Mucosa of descending colon (tissue), 3 donors: ENCODE measurements around the gene TMEM181. TPM values are rescaled to one million over a fixed set of nuclear protein-coding genes. Genes with fewer than 3 reads are reported as not detected.
"Not testable (repeated sequence)": the region's sequence is repeated elsewhere in the genome, so short reads cannot be mapped to it uniquely, and the experiment has no call there.

Experiments
- ATAC-seq: fragments of 200-7000 bp; cut with Tn5 transposase; one replicate; pipeline ENCODE4 v1.9.1; 2020; ENCODE audit warnings: mild to moderate bottlenecking, moderate library complexity
- DNase-seq, 3 donors: peaks; one replicate each; pipeline ENCODE4 v3.0.0-alpha.2; 2020
- H3K36me3 ChIP-seq: fragments of 200-600 bp; one replicate; pipeline ENCODE4 v1.8.0; 2021; ENCODE audit warnings: low read depth, mild to moderate bottlenecking
- H3K4me1 ChIP-seq: fragments of 200-600 bp; one replicate; pipeline ENCODE4 v1.8.0; 2021; ENCODE audit warnings: low read depth, mild to moderate bottlenecking
- H3K4me3 ChIP-seq: fragments of 200-600 bp; one replicate; pipeline ENCODE4 v1.8.0; 2021; ENCODE audit warnings: mild to moderate bottlenecking
- H3K9me3 ChIP-seq: fragments of 200-600 bp; one replicate; pipeline ENCODE4 v1.8.0; 2021; ENCODE audit warnings: mild to moderate bottlenecking
- intact Hi-C, 2 donors: fragments of 100-400 bp; cut with DNase I in 1 of 2; cut with micrococcal nuclease in 1 of 2; formaldehyde crosslinking; loops; one replicate each; pipeline versions ENCODE4 v1.11.0 to v1.11.1; 2022; cut with DNase I, micrococcal nuclease
- total RNA-seq, 3 donors: library from RNA; stranded (reverse); fragmentation: NEBNext Ultra II Directional in 2 of 3; extraction: Animal tissue kit (Norgen Biotek cat#: 25700) in 2 of 3; gene quantifications; one replicate each; pipeline versions ENCODE4 v1.2.1 to v1.2.4, GENCODE V29; 2021 to 2023
- TF ChIP-seq, protein P1 (sequence below): fragments of 200-600 bp; IDR thresholded peaks from one replicate; pipeline ENCODE4 v1.8.0; 2022; ENCODE audit warnings: antibody characterized with exemption, mild to moderate bottlenecking
- donor health status: DM: no; HTN: no; CAD: no; lungs with moderate emphysema.
- donor health status: DM: no; HTN: no; CAD: no.
- donor health status: DM: no; HTN: yes; CAD: no.

Gene TMEM181
- total RNA-seq, 3 donors from 2014 or later: 35.7 to 47.8 (median 39.4) TPM

GRCh38 chr6:158604048-158604406 lies 44.1 kb downstream of the TMEM181 start:
- no peak for ATAC-seq
- intact Hi-C loops: loop anchor here in 1 of 2 donors (10.0 kb wide), 1 partner anchor 379 kb away; no protein-coding TSS in a partner anchor
- H3K36me3 ChIP-seq: no peaks in the 10 kb centered on the region

GRCh38 chr6:158605266-158605878 lies 45.5 kb downstream of the TMEM181 start:
- intact Hi-C loops: loop anchor here in 1 of 2 donors (10.0 kb wide), 1 partner anchor 381 kb away; no protein-coding TSS in a partner anchor
- TF ChIP-seq, protein P1, sequence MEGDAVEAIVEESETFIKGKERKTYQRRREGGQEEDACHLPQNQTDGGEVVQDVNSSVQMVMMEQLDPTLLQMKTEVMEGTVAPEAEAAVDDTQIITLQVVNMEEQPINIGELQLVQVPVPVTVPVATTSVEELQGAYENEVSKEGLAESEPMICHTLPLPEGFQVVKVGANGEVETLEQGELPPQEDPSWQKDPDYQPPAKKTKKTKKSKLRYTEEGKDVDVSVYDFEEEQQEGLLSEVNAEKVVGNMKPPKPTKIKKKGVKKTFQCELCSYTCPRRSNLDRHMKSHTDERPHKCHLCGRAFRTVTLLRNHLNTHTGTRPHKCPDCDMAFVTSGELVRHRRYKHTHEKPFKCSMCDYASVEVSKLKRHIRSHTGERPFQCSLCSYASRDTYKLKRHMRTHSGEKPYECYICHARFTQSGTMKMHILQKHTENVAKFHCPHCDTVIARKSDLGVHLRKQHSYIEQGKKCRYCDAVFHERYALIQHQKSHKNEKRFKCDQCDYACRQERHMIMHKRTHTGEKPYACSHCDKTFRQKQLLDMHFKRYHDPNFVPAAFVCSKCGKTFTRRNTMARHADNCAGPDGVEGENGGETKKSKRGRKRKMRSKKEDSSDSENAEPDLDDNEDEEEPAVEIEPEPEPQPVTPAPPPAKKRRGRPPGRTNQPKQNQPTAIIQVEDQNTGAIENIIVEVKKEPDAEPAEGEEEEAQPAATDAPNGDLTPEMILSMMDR: peak; percentile 44
- Histone ChIP-seq H3K4me3 (no peak overlapping the region), H3K9me3 (no peaks in the 10 kb centered on the region), H3K4me1 (no peaks in the 10 kb centered on the region), H3K36me3 (no peaks in the 10 kb centered on the region)
- peak in 2 of 3 donors; percentile 41 to 86 for DNase-seq
- ATAC-seq: peak; percentile 95

More at GRCh38 chr6:158604048-158604406, 44.1 kb downstream of the TMEM181 start:
- DNase-seq: no peak
- TF ChIP-seq, protein P1: no peak
- H3K4me3 ChIP-seq: no peak overlapping the region
- no peaks in the 10 kb centered on the region for H3K4me1 ChIP-seq
- H3K9me3 ChIP-seq: no peaks in the 10 kb centered on the region

DNA sequence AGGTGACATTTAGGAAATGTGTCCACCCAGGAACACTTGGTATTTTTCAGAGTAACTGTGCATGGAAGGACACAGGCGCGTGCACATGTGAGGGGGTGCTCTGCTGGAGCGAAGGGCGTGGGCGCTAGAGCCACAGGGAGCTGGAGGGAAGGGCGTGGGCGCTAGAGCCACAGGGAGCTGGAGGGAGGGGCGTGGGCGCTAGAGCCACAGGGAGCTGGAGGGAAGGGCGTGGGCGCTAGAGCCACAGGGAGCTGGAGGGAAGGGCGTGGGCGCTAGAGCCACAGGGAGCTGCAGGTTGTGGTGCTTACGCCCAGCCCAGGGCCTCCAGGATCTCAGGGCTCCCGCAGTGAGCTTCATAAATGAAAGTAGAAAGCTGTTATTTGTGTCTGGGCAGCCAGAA lies 46.1 kb downstream of the TMEM181 start:
- H3K4me3 ChIP-seq, H3K36me3 ChIP-seq, H3K9me3 ChIP-seq, H3K4me1 ChIP-seq, DNase-seq, ATAC-seq: not testable (repeated sequence)
- intact Hi-C loops: loop anchor here in 1 of 2 donors (10.0 kb wide), 1 partner anchor 381 kb away; no protein-coding TSS in a partner anchor

DNA sequence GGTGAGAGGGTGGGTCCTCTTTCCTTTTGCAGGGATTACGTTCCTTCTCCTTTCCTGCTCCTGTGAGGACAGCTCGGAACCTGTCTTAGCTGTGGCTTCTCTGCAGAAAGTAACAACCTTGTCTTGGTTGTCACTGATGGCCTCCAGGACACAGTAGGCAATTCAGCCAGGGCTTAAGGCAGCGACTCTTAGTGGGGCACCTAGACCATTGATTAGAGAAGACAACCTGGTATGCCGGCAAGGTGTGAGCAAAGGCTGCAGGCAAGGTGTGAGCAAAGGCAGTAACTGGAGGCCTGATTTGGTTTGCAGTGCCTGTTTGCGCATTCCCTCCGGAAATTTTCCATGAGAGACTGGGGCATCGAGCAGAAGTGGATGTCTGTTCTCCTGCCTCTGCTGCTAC lies 47.0 kb downstream of the TMEM181 start:
- H3K36me3 ChIP-seq: no peaks in the 10 kb centered on the region
- TF ChIP-seq, protein P1: no peak
- H3K4me3 ChIP-seq: no peak overlapping the region
- H3K9me3 ChIP-seq: no peaks in the 10 kb centered on the region
- ATAC-seq (no peak), DNase-seq (no peak)
- intact Hi-C loops: loop anchor here in 1 of 2 donors (10.0 kb wide), 1 partner anchor 382 kb away; no protein-coding TSS in a partner anchor
- H3K4me1 ChIP-seq: no peaks in the 10 kb centered on the region

DNA sequence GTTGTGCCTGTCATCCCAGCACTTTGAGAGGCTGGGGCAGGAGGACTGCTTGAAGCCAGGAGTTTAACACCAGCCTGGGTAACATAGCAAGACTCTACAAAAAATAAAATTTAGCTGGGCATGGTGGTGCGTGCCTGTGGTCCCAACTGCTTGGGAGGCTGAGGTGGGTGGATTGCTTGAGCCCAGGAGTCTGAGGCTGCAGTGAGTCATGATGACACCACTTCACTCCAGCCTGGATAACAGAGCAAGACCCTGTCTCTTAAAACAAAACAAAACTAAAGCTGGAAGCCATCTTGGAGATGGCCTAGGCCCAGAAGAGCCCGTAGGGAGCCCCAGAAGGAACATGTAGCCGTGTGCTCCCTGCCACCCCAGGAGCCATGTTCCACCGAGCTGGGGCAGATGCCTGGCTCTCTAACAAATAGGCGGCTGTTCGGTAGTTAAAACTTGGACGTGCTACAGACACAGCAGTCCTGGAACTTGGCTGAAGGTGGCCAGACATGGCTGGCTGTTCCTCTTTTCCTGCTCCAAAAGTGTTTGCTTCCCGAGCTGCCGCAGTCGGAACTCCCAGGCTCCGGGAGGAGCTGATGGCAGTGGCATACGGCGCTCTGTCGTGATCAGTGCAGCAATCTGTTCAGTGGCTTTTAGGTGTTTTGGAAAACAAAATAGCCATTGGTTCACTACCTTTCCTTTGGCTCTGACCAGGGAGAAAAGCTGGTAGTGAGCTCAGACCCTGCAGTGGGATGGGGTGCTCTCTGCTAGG lies 47.7 kb downstream of the TMEM181 start:
- Histone ChIP-seq H3K9me3 (no peaks in the 10 kb centered on the region), H3K4me1 (no peaks in the 10 kb centered on the region), H3K4me3 (no peak overlapping the region), H3K36me3 (no peaks in the 10 kb centered on the region)
- ATAC-seq: no peak
- TF ChIP-seq, protein P1: no peak
- DNase-seq: no peak
- intact Hi-C loops: loop anchor here in 1 of 2 donors (10.0 kb wide), 1 partner anchor 383 kb away; no protein-coding TSS in a partner anchor

DNA sequence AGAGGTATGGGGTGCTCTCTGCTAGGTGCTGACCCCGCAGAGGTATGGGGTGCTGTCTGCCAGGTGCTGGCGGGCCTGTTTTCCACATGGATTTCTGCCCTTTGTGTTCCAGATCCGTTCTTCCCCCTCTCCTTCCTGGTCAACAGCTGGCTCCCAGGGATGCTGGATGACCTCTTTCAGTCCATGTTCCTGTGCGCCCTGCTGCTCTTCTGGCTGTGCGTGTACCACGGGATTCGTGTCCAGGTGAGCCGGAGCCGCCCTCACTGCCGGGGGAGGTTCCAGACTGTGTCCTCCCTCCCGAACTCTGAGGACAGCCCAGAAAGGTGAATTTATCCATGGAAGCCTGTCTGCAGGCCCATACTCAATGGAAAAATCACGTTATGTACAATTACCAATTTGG lies 48.3 kb downstream of the TMEM181 start:
- DNase-seq: no peak
- ATAC-seq: no peak
- Histone ChIP-seq H3K4me3 (no peak overlapping the region), H3K36me3 (no peaks in the 10 kb centered on the region), H3K9me3 (no peaks in the 10 kb centered on the region), H3K4me1 (no peaks in the 10 kb centered on the region)
- intact Hi-C loops: loop anchor here in 1 of 2 donors (10.0 kb wide), 1 partner anchor 383 kb away; no protein-coding TSS in a partner anchor
- TF ChIP-seq, protein P1: no peak
